ENCODE data around the gene KLF13.

The KLF13 gene

GRCh38 chr15:31357148-31357547 lies 30.5 kb downstream of the KLF13 start:
- H3K4me3 ChIP-seq (replicated peaks in 1 of 2; ENCODE audit: low read depth in 2 of 2, low read length in 2 of 2): no peak overlapping the region
- no peak for TF ChIP-seq CTCF (IDR thresholded peaks at IDR 0.05; ENCODE audit: low read depth, low read length)
- DNase-seq (ENCODE audit: low read depth in 2 of 2): no peak

DNA sequence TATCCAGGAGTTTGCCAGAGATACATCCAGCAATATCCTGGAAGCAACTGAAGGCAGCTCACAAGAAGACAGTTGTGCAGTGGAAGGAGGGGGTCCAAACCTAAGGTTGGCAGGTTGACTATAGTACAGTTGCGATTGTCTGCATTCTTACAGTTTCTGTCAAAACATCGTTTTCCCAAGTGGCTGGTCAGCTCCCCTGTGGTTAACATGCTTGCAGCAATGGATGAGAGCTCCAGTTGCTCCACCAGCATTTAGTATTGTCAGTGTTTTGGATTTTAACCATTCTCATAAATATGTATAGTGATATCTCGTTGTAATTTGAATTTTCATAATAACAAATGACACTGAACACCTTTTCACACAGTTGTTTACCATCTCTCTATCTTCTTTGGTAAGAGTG lies 31.5 kb downstream of the KLF13 start:
- DNase-seq (ENCODE audit: low read depth in 2 of 2): no peak
- no peak for TF ChIP-seq CTCF (IDR thresholded peaks at IDR 0.05; ENCODE audit: low read depth, low read length)
- no peak overlapping the region for H3K4me3 ChIP-seq (replicated peaks in 1 of 2; ENCODE audit: low read depth in 2 of 2, low read length in 2 of 2)

GRCh38 chr15:31358957-31359701 lies 32.5 kb downstream of the KLF13 start:
- H3K4me3 ChIP-seq (replicated peaks in 1 of 2; ENCODE audit: low read depth in 2 of 2, low read length in 2 of 2): no peak overlapping the region
- TF ChIP-seq CTCF (IDR thresholded peaks at IDR 0.05; ENCODE audit: low read depth, low read length): no peak
- DNase-seq (ENCODE audit: low read depth in 2 of 2): no peak

GRCh38 chr15:31359702-31360111 lies 33.1 kb downstream of the KLF13 start:
- TF ChIP-seq CTCF (IDR thresholded peaks at IDR 0.05; ENCODE audit: low read depth, low read length): no peak
- no peak overlapping the region for H3K4me3 ChIP-seq (replicated peaks in 1 of 2; ENCODE audit: low read depth in 2 of 2, low read length in 2 of 2)
- no peak for DNase-seq (ENCODE audit: low read depth in 2 of 2)

GRCh38 chr15:31360158-31360561 lies 33.5 kb downstream of the KLF13 start:
- no peak overlapping the region for H3K4me3 ChIP-seq (replicated peaks in 1 of 2; ENCODE audit: low read depth in 2 of 2, low read length in 2 of 2)
- no peak for TF ChIP-seq CTCF (IDR thresholded peaks at IDR 0.05; ENCODE audit: low read depth, low read length)
- no peak for DNase-seq (ENCODE audit: low read depth in 2 of 2)

DNA sequence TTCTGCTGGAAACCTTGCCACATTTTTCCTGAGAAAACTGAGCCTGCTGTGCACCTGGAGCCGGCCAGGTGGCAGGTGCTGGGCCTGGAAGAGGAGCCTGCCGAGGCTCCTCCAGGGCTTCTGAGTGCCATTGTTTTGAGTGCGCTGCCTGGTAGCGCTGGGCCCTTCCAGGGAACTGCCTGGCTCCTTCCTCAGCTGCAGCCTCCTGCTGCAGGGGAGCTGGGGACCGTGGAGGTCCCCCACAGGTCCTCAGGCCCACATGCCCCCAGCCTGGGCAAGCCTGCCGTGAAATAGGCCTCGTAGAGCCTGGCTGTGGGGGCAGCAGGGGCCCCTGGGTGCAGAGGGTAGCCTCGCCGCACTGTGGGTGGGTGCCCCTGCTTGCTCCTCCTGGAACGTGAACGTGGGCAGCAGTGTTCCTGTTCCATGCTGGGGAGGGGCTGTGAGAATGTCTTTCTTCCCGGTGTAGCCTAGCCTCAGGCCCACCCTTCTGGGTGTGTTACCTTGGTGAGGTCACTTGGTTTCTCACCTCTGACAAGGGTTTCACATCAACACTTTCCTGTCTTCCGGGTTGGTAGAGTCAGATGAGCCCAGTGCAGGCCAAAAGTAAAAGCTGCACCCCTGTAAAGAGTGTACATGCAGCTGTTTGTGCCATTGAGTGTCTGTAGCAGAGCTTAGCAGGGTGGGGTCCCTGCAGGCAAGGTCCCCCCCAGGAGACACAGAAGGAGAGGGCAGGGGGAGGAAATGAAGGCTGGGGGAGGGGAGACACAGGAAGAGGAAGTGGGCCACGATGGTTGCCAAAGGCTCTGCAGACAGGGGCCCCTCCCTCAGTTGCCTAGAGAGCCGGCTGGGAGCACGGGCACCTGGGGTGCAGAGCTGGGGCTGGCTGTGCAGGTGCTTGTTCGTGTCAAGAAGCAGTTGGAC lies 34.5 kb downstream of the KLF13 start:
- no peak overlapping the region for H3K4me3 ChIP-seq (replicated peaks in 1 of 2; ENCODE audit: low read depth in 2 of 2, low read length in 2 of 2)
- TF ChIP-seq CTCF (IDR thresholded peaks at IDR 0.05; ENCODE audit: low read depth, low read length): no peak
- DNase-seq (ENCODE audit: low read depth in 2 of 2): no peak
